Stimulated activated CD8-positive, alpha-beta memory T cell treated with anti-CD3 and anti-CD28 coated beads, Interleukin-7, amount 100 ng/mL, for 4 hours (primary cell): ENCODE results near the gene ZNF511.

Source experiments
- DNase-seq, 2 donors: peaks; one replicate each; pipeline ENCODE4 v3.0.0-alpha.2; 2020; ENCODE audit warnings: low read depth in 2 of 2

The ZNF511 gene

GRCh38 chr10:133335246-133336117 is 26.8 kb downstream of the ZNF511 start:
- peak; percentile 74 to 77 for DNase-seq

- no peak for DNase-seq
Observed at GRCh38 chr10:133336118-133336576, 27.4 kb downstream of the ZNF511 start.

- peak; percentile 55 to 75 for DNase-seq
Observed at GRCh38 chr10:133336577-133337369, 28.1 kb downstream of the ZNF511 start, which contains the start of gene CALY. CALY (minus strand) TSS chr10:133336896; CDS start chr10:133328989, 7,907 bp downstream.

GRCh38 chr10:133337370-133337725 is 28.6 kb downstream of the ZNF511 start:
- DNase-seq = no peak

GRCh38 chr10:133338080-133339071 is 29.7 kb downstream of the ZNF511 start:
- DNase-seq = no peak

GRCh38 chr10:133339708-133340380 is 31.1 kb downstream of the ZNF511 start:
- no peak for DNase-seq

GRCh38 chr10:133341983-133342382 is 33.3 kb downstream of the ZNF511 start:
- DNase-seq = no peak

- DNase-seq = no peak
Observed at GRCh38 chr10:133342942-133343341, 34.2 kb downstream of the ZNF511 start.

- no peak for DNase-seq
Observed at GRCh38 chr10:133343558-133343957, 34.8 kb downstream of the ZNF511 start.

GRCh38 chr10:133344236-133344635 is 35.5 kb downstream of the ZNF511 start:
- no peak for DNase-seq

- DNase-seq = no peak
Observed at GRCh38 chr10:133346413-133346812, 37.7 kb downstream of the ZNF511 start.

- DNase-seq = no peak
Observed at GRCh38 chr10:133347710-133348517, 39.2 kb downstream of the ZNF511 start.

GRCh38 chr10:133349160-133349568 is 40.5 kb downstream of the ZNF511 start:
- DNase-seq = no peak

- no peak for DNase-seq
Observed at GRCh38 chr10:133349577-133350011, 40.9 kb downstream of the ZNF511 start.

GRCh38 chr10:133350283-133350949 is 41.7 kb downstream of the ZNF511 start:
- DNase-seq = no peak

- no peak for DNase-seq
Observed at GRCh38 chr10:133350950-133351329, 42.2 kb downstream of the ZNF511 start.

- no peak for DNase-seq
Observed at GRCh38 chr10:133351408-133352318, 42.9 kb downstream of the ZNF511 start.
